ENCODE results near the gene CPM. TPM values are rescaled to one million over a fixed set of nuclear protein-coding genes. Genes with fewer than 3 reads are reported as not detected.
A peak's percentile ranks its signal among the peaks of the same experiment; 100 is the strongest.

CPM gene
- total and polyA plus RNA-seq, 10 of the 15 experiments (the other 5 are each of a cell fraction or from before 2014, with no cell fraction given) = 0.06 to 1.7 (median 0.41) TPM

- POLR2A ChIA-PET = interaction anchor here (0.8 to 0.9 kb wide), 2 partner anchors 10 to 449 kb away, joined by 3 read pairs; no protein-coding TSS in a partner anchor
- intact Hi-C loops (cut with micrococcal nuclease; ENCODE audit: unreplicated experiment) (no loop called here), in situ Hi-C loops (cut with MboI) (no loop called here)
- SMC1A ChIA-PET (ENCODE audit: uncharacterized antibody, unreplicated experiment) = interaction anchor here (0.8 to 5.0 kb wide), 8 partner anchors 14 to 456 kb away, joined by 3 to 22 read pairs (median 3); partner anchors contain the start of gene SLC35E3
- FAIRE-seq (no peak), DNase-seq (ENCODE audit: low read depth, low spot score) (no peak), ATAC-seq (peak; percentile 9)
- H3K4me1 ChIP-seq (ENCODE audit: control insufficient read depth, insufficient read depth, low read length) = no peaks in the 10 kb centered on the region; the same call in 1 of the 2 replicates
- no peak overlapping the region for H3K9ac ChIP-seq (ENCODE audit: control insufficient read depth, insufficient read depth, low read length)
- no peak overlapping the region for H2AFZ ChIP-seq (ENCODE audit: control insufficient read depth, low read depth, low read length)
- no peak overlapping the region for H3K27ac ChIP-seq (ENCODE audit: control insufficient read depth, insufficient read depth)
- H3K4me2 ChIP-seq (ENCODE audit: control insufficient read depth, insufficient read depth) = no peak overlapping the region; the same call in none of the 2 replicates
- no peaks in the 10 kb centered on the region for H3K27me3 ChIP-seq (replicated peaks in 1 of 2; ENCODE audit: control insufficient read depth in 2 of 2, insufficient read depth in 2 of 2, low read length in 1 of 2)
- RAD21 ChIA-PET (ENCODE audit: unreplicated experiment) = interaction anchor here (0.6 to 2.1 kb wide), 5 partner anchors 16 to 455 kb away, joined by 3 to 4 read pairs (median 4); no protein-coding TSS in a partner anchor
- CTCF ChIA-PET = interaction anchor here (0.8 to 12.4 kb wide), 5 partner anchors 10 to 498 kb away, joined by 3 to 156 read pairs (median 3); no protein-coding TSS in a partner anchor
- peaks cover 2% of the 10 kb centered on the region; the same call in 1 of the 3 replicates for H3K9me3 ChIP-seq (replicated peaks; ENCODE audit: control insufficient read depth, insufficient read depth, low read length)
- TF ChIP-seq NFIC (IDR thresholded peaks at IDR 0.05; ENCODE audit: low read depth, low read length) (no peak), SMAD1 (IDR thresholded peaks at IDR 0.05; ENCODE audit: low read depth, partially characterized antibody) (no peak), KDM1A (IDR thresholded peaks at IDR 0.05; ENCODE audit: borderline replicate concordance) (no peak), USF1 (IDR thresholded peaks at IDR 0.05; ENCODE audit: borderline replicate concordance, extremely low read length, insufficient read depth, low read depth, low read length) (no peak), TAF1 (IDR thresholded peaks at IDR 0.05; ENCODE audit: borderline replicate concordance, low read depth, low read length) (no peak), SPI1 (IDR thresholded peaks at IDR 0.05; ENCODE audit: borderline replicate concordance, insufficient read depth, low read depth, low read length) (no peak)
- no TSS peak for BruUV-seq (replicated peaks)
- no peaks in the 10 kb centered on the region; the same call in 1 of the 2 replicates for H4K20me1 ChIP-seq (ENCODE audit: control insufficient read depth, insufficient read depth)
- H3K4me3 ChIP-seq = peak overlapping the region; percentile 70
- WGBS (ENCODE audit: insufficient coverage, insufficient replicate concordance, low lambda C conversion rate, missing lambda C conversion rate) = 95% methylated on average over 3 of the region's 3 CpGs
- peaks cover 2 to 50% of the 10 kb centered on the region in 2 experiments for H3K36me3 ChIP-seq (ENCODE audit: control insufficient read depth in 2 of 2, insufficient read depth in 2 of 2, low read length in 1 of 2)
- peaks cover 81% of the 10 kb centered on the region for H3K79me2 ChIP-seq (ENCODE audit: control insufficient read depth, insufficient read depth, low read length)
Measured at GRCh38 chr12:68814490-68815231, 118.3 kb downstream of the CPM start.

All from GM12878 (cell line).